GM12878 (cell line): ENCODE measurements around the gene SESTD1.

Source experiments
- ATF7 ChIP-seq: fragments of 450-650 bp; IDR thresholded peaks from 2 replicates; pipeline ENCODE4 v1.6.1; 2016; ENCODE audit warnings: low read depth, mild to moderate bottlenecking
- TCF12 ChIP-seq: IDR thresholded peaks from 2 replicates; pipeline ENCODE4 v1.6.1; 2011; ENCODE audit warnings: low read depth, mild to moderate bottlenecking, low read length

DNA sequence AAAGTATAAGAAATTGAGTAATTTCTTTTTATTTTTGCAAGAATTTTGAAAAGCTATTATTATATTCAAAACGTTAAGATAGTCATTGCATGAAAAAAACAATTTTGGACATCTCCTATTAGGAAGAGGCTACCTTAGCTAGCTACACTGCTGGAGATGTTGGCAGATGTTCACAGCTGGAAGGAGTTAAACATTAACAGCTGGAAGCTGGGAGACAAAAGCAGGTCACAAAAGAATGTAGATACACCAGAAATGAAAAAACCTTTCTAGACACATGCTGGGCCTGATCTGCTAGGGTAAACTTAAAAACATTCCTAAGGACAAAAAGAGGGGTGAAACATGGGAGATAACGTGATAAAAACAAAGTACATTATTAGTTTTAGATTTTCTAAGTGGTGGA, 84.4 kb downstream of the SESTD1 start:
- TF ChIP-seq TCF12 (no peak), ATF7 (no peak)
